ENCODE results near the gene CCNY. TPM values are rescaled to one million over a fixed set of nuclear protein-coding genes. Genes with fewer than 3 reads are reported as not detected.

CCNY gene
- polyA plus RNA-seq, 2 of the 4 experiments (the other 2 are of a cell fraction) = 28.1 to 55.5 TPM

- Histone ChIP-seq H3K4me3 (no peak overlapping the region), H3K4me1 (peaks cover 30% of the 10 kb centered on the region), H3K27ac (peak overlapping the region; percentile 48 to 59; a peak in 3 of 6 replicates), H3K4me2 (no peak overlapping the region), H3K9me3 (no peaks in the 10 kb centered on the region)
- WGBS (ENCODE audit: missing lambda C conversion rate) = 91% methylated on average over 10 of the region's 10 CpGs
- ChIA-PET CTCF (interaction anchor here (0.9 to 5.1 kb wide), 4 partner anchors 16 to 424 kb away, joined by 3 to 26 read pairs (median 6); no protein-coding TSS in a partner anchor), POLR2A (no interaction called here)
- DNase-seq (ENCODE audit: low read depth in 1 of 2, low spot score in 1 of 2) (no peak), FAIRE-seq (no peak), ATAC-seq (no peak)
- TF ChIP-seq TP53 (CRISPR knock-in tag; IDR thresholded peaks at IDR 0.05) (no peak), GATA3 (IDR thresholded peaks at IDR 0.05; ENCODE audit: borderline replicate concordance) (no peak), FOXS1 (CRISPR knock-in tag; IDR thresholded peaks at IDR 0.05) (no peak), RNF2 (IDR thresholded peaks at IDR 0.05; ENCODE audit: borderline replicate concordance, low read depth) (no peak), POLR2AphosphoS2 (conservative IDR thresholded peaks at IDR 0.05; ENCODE audit: low read length) (no peak), CHD4 (IDR thresholded peaks at IDR 0.05; ENCODE audit: borderline replicate concordance) (no peak), USF2 (IDR thresholded peaks at IDR 0.05) (no peak), BCL3 (IDR thresholded peaks at IDR 0.05) (no peak)
These were observed 208.9 kb downstream of the CCNY start for GRCh38 chr10:35545079-35545657.

DNA sequence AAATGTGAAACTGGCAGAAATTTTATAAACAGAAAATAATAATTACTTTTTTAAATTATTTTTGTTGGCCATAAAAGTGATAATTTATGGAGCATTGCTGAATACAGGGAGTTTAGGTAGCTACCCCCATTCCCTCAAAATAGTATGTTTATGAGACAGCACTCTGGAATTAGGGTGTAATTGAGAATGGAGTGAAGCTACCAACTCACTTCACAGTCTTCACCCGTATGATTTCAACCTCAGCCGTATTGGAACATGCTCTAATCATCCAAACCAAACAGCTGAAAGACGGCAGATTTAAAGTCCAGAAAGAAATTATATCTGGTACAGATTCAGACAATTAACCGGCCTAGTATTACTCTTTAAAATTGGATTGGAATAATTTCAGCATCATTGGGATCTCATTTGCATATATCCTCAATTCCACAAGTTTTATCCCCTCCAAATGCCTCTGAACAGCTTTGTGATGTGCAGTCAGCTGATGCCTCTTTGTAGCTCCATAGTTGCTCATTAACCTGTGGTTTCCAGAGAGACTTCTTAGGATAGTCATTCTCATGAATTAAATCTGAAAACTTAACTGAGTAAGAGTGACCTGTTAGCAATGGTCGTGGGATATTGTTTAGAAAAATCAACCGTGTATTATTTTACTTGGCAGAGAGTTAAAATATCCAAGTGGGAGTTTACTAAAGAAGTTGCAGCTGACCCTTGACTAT is 209.7 kb downstream of the CCNY start:
- ATAC-seq (peak in 1 of 2 experiments; percentile 44; a peak in 2 of 6 replicates), DNase-seq (ENCODE audit: low read depth in 1 of 2, low spot score in 1 of 2) (peak in 1 of 2 experiments; percentile 14), FAIRE-seq (no peak)
- ChIA-PET CTCF (interaction anchor here (0.8 to 5.1 kb wide), 12 partner anchors 10 to 423 kb away, joined by 3 to 26 read pairs (median 4); no protein-coding TSS in a partner anchor), POLR2A (interaction anchor here (0.9 to 1.8 kb wide), 2 partner anchors 125 to 209 kb away, joined by 3 to 4 read pairs; no protein-coding TSS in a partner anchor)
- 41% methylated on average over 6 of the region's 6 CpGs for WGBS (ENCODE audit: missing lambda C conversion rate)
- TF ChIP-seq BCL3 (IDR thresholded peaks at IDR 0.05) (no peak), SMC3 (IDR thresholded peaks at IDR 0.05) (no peak), HDAC2 (IDR thresholded peaks at IDR 0.05) (no peak), CBX8 (IDR thresholded peaks at IDR 0.05) (no peak), CHD2 (IDR thresholded peaks at IDR 0.05; ENCODE audit: low read length, partially characterized antibody) (no peak), SREBF2 (IDR thresholded peaks at IDR 0.05) (no peak)
- H3K4me3 ChIP-seq = no peak overlapping the region
- peaks cover 30% of the 10 kb centered on the region for H3K4me1 ChIP-seq
- peak overlapping the region; percentile 68 for H3K4me2 ChIP-seq
- peak overlapping the region; percentile 59 to 73 for H3K27ac ChIP-seq
- no peaks in the 10 kb centered on the region for H3K9me3 ChIP-seq

- no peak for TF ChIP-seq CHD4 (IDR thresholded peaks at IDR 0.05; ENCODE audit: borderline replicate concordance)
- no peak for TF ChIP-seq FOSL2 (IDR thresholded peaks at IDR 0.05)
- TF ChIP-seq FOSL2 (CRISPR knock-in tag; IDR thresholded peaks at IDR 0.05) = peak; percentile 37
- peak; percentile 28 to 29; a peak in 2 of 5 replicates for TF ChIP-seq RAD21 (conservative IDR thresholded peaks at IDR 0.05 in 1 of 2, IDR thresholded peaks at IDR 0.05 in 1 of 2)
- TF ChIP-seq ZSCAN20 (CRISPR knock-in tag; IDR thresholded peaks at IDR 0.05) = no peak
- peak; percentile 32; the same call in 2 of the 3 replicates for TF ChIP-seq CTCF (IDR thresholded peaks at IDR 0.05)
- peak; percentile 84; the same call in 1 of the 2 replicates for TF ChIP-seq GATA3 (IDR thresholded peaks at IDR 0.05; ENCODE audit: borderline replicate concordance)
- peak; percentile 11 to 15; a peak in 1 of 4 replicates for TF ChIP-seq CEBPB (IDR thresholded peaks at IDR 0.05)
- TF ChIP-seq HOXB5 (CRISPR knock-in tag; IDR thresholded peaks at IDR 0.05) = no peak
- Histone ChIP-seq H3K4me2 (peak overlapping the region; percentile 68), H3K4me1 (peaks cover 30% of the 10 kb centered on the region), H3K9me3 (no peaks in the 10 kb centered on the region), H3K4me3 (no peak overlapping the region), H3K27ac (peak overlapping the region; percentile 59 to 73)
- ChIA-PET CTCF (interaction anchor here (0.9 to 5.1 kb wide), 11 partner anchors 9 to 424 kb away, joined by 3 to 26 read pairs (median 4); no protein-coding TSS in a partner anchor), POLR2A (interaction anchor here (0.9 to 1.8 kb wide), 2 partner anchors 126 to 209 kb away, joined by 3 to 4 read pairs; no protein-coding TSS in a partner anchor)
- FAIRE-seq (no peak), ATAC-seq (peak; percentile 81 to 92), DNase-seq (ENCODE audit: low read depth in 1 of 2, low spot score in 1 of 2) (peak; percentile 35 to 86)
- WGBS (ENCODE audit: missing lambda C conversion rate) = 39% methylated on average over 4 of the region's 4 CpGs
These were observed 210.5 kb downstream of the CCNY start for GRCh38 chr10:35546824-35547225.
